Skeletal muscle tissue (tissue), 4 donors: ENCODE data around the gene GFER. TPM values are rescaled to one million over a fixed set of nuclear protein-coding genes. Genes with fewer than 3 reads are reported as not detected.

Experiments used
- H3K27ac ChIP-seq: one replicate; pipeline ENCODE4 v1.7.0; 2013; ENCODE audit warnings: mild to moderate bottlenecking, low read depth, low read length, inconsistent platforms
- H3K27me3 ChIP-seq, 3 donors: one replicate each; pipeline ENCODE4 v1.7.0; 2013; ENCODE audit warnings: low read length in 3 of 3; ENCODE audit not compliant: control insufficient read depth in 3 of 3, insufficient read depth in 3 of 3
- H3K36me3 ChIP-seq, 3 donors: one replicate each; pipeline ENCODE4 v1.7.0; 2013; ENCODE audit warnings: low read length in 3 of 3; ENCODE audit not compliant: control insufficient read depth in 3 of 3, insufficient read depth in 3 of 3
- H3K4me1 ChIP-seq, 3 donors: one replicate each; pipeline ENCODE4 v1.7.0; 2013; ENCODE audit warnings: low read length in 3 of 3, mild to moderate bottlenecking in 3 of 3; ENCODE audit not compliant: control insufficient read depth in 3 of 3, insufficient read depth in 3 of 3
- H3K4me3 ChIP-seq, 3 donors: one replicate each; pipeline ENCODE4 v1.7.0; 2013; ENCODE audit warnings: low read length in 3 of 3
- H3K9ac ChIP-seq, 3 donors: one replicate each; pipeline ENCODE4 v1.7.0; 2013; ENCODE audit warnings: low read length in 3 of 3, mild to moderate bottlenecking in 3 of 3, moderate library complexity in 2 of 3, low read depth in 1 of 3
- H3K9me3 ChIP-seq, 3 donors: one replicate each; pipeline ENCODE4 v1.7.0; 2013; ENCODE audit warnings: low read length in 3 of 3; ENCODE audit not compliant: control insufficient read depth in 3 of 3
- total RNA-seq: library from RNA; depleted of rRNA; stranded (reverse); fragments of >200 nt; gene quantifications from one replicate; pipeline ENCODE4 v1.2.3, GENCODE V29; 2014
- donor health status: Osteomylitis.

GFER gene
- total RNA-seq, 1 donor from 2014 or later = 4.7 TPM

DNA sequence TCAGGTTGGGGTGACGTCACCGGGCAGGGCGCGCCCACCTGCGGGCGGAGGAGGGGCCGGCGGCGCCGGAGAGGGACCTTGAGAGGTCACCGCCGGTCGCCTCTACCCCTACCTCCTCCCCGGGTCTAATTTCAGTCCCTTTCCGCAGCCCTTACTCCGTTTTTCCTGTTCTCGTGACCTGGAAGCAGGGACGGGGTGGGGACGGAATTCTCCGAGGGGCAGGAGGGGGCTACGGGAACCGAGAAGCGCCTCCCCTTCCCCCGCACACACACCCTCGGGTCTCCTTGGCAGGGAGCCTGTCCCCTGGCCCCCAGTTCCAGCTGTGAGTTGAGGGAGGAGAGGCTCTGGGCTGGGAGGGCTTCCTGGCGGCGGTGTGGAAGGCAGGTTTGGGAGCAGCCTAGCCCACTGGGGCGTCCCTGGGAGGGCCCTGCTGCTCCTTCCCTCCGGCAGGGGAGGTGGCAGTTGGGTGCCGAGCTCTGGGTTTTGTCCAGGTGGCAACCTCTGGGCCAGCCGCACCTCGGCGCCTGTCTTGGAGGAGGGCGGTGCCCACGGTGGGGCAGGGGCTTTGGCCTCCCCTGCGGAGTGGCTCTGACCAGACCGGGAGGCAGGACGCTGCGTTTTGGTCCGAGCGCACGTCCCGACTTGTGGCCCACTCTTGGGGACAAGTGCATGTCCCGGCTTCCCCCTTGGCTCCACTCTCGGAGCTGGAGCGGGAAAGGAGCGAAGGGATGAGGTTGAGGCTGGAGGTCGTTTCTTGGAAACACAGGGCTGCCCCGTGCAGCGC is 6.5 kb downstream of the GFER start:
- Histone ChIP-seq H3K27me3 (peaks cover 34 to 40% (median 38%) of the 10 kb centered on the region in 3 donors), H3K27ac (no peak overlapping the region), H3K36me3 (peaks cover 14 to 18% (median 15%) of the 10 kb centered on the region in 3 donors), H3K4me1 (peaks cover 12 to 23% (median 17%) of the 10 kb centered on the region in 3 donors), H3K4me3 (peak overlapping the region in 1 of 3 donors; percentile 35), H3K9ac (no peak overlapping the region), H3K9me3 (no peaks in the 10 kb centered on the region)

DNA sequence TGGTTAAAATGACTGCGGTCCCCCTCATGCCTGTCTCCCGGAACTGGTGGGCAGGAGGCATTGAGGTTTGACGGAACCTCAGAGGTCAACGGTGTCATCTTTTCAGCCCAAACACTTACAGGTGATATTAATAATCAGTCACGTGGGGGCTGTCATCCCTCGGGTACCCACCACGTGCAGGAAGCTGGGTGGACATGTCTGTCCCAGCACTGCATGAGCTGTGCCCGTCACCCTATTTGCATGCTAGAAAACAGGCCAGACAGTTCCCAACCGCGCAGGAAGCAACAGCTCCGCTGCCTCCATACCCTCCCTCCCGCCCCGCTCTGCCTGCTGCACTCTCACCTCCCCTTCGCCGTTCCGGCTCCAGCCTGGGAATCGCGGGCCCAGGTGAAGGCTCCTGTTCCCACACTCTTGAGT is 7.2 kb downstream of the GFER start:
- no peak overlapping the region for H3K9ac ChIP-seq
- H3K9me3 ChIP-seq = no peaks in the 10 kb centered on the region
- H3K27ac ChIP-seq = no peak overlapping the region
- H3K4me1 ChIP-seq = peaks cover 12 to 21% (median 16%) of the 10 kb centered on the region in 3 donors
- peaks cover 8 to 12% (median 9%) of the 10 kb centered on the region in 3 donors for H3K36me3 ChIP-seq
- peaks cover 34 to 38% (median 35%) of the 10 kb centered on the region in 3 donors for H3K27me3 ChIP-seq
- peak overlapping the region in 1 of 3 donors; percentile 22 for H3K4me3 ChIP-seq

DNA sequence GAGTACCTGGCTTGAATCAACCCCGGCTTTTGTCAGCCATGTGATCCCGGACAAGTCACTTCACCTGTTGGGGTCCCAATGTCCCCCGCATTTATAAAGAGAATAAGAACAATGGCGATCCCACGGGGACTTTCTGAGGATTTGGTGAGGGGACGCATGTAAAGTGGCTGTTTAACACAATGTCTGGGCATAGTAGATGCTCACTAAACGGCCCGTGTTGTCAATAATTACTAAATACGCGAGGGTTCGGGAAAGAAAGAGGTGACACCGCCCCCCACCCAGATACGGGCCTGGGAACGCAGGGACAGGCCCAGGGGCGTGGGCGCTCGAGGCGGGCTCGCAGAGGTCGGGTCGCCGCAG is 7.6 kb downstream of the GFER start:
- H3K27ac ChIP-seq = no peak overlapping the region
- H3K9me3 ChIP-seq = no peaks in the 10 kb centered on the region
- H3K36me3 ChIP-seq = peaks cover 3 to 7% (median 6%) of the 10 kb centered on the region in 3 donors
- peaks cover 34 to 38% (median 34%) of the 10 kb centered on the region in 3 donors for H3K27me3 ChIP-seq
- peaks cover 12 to 21% (median 16%) of the 10 kb centered on the region in 3 donors for H3K4me1 ChIP-seq
- peak overlapping the region; percentile 30 to 67 (median 56) for H3K4me3 ChIP-seq
- peak overlapping the region in 2 of 3 donors; percentile 3 to 40 for H3K9ac ChIP-seq

DNA sequence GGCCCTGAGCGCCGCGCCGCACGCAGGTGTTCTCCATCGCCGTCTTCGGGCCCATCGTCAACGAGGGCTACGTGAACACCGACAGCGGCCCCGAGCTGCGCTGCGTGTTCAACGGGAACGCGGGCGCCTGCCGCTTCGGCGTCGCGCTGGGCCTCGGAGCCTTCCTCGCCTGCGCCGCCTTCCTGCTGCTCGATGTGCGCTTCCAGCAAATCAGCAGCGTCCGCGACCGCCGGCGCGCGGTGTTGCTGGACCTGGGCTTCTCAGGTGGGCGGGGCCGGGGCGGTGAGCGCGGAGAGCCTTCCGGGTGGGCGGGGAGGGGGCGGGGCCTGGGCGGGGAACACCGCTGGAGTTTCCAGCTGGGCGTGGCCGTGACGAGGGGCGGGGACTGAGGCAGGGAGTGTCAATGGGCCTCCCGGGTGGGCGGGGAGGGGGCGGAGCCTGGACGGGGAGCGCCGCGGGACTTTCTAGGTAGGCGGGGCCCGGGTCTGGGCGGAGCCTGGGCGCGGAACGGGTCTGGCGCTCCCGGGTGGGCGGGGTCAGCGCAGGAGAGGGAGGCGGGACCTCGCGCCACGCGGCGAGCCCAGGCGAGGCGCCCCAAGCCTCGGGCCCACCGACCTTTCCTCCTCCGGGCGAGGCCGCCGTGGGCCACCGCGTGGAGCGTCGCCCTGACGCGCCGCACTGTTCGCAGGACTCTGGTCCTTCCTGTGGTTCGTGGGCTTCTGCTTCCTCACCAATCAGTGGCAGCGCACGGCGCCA is 8.1 kb downstream of the GFER start:
- Histone ChIP-seq H3K9me3 (no peaks in the 10 kb centered on the region), H3K4me1 (peaks cover 12 to 21% (median 16%) of the 10 kb centered on the region in 3 donors), H3K9ac (peak overlapping the region in 2 of 3 donors; percentile 3 to 40), H3K36me3 (peaks cover 3 to 7% (median 5%) of the 10 kb centered on the region in 3 donors), H3K4me3 (peak overlapping the region; percentile 30 to 67 (median 56)), H3K27me3 (peaks cover 34 to 37% (median 34%) of the 10 kb centered on the region in 3 donors), H3K27ac (no peak overlapping the region)

DNA sequence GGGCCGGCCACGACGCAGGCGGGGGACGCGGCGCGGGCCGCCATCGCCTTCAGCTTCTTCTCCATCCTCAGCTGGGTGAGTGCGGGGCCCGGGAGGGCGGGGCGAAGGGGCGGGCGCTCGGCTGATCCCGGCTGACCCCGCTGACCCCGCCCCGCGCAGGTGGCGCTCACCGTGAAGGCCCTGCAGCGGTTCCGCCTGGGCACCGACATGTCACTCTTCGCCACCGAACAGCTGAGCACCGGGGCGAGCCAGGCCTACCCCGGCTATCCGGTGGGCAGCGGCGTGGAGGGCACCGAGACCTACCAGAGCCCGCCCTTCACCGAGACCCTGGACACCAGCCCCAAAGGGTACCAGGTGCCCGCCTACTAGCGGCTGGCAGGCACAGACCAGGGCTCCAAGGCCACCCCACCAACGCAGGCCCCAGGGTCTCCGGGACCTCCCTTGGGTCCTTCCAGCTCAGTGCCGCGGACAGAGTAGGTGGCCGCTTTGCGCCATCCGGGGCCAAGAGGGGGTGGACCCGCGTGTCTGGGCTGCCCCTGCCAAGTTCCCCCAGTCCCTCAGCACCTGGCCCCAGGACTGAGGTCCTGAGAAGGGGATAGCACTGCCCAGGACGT is 8.8 kb downstream of the GFER start:
- Histone ChIP-seq H3K9me3 (no peaks in the 10 kb centered on the region), H3K27ac (no peak overlapping the region), H3K9ac (no peak overlapping the region), H3K36me3 (peaks cover 5 to 9% (median 8%) of the 10 kb centered on the region in 3 donors), H3K4me1 (peaks cover 12 to 23% (median 16%) of the 10 kb centered on the region in 3 donors), H3K4me3 (no peak overlapping the region), H3K27me3 (peaks cover 34% of the 10 kb centered on the region in 3 donors)

DNA sequence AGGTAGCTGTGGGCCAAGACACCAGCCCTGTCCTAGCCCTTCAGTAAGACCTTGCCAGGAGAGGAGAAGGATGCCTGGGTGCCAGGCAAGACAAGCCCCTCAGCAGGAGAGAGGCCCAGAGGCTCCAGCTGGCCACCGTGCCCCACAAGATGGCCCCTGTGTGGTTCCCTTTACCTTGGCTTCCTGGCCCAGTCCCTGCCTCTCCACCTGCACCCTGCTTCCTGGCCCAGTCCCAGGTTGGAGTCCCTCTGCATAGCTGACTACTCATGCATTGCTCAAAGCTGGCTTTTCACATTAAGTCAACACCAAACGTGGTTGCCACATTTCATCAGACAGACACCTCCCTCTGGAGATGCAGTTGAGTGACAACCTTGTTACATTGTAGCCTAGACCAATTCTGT is 9.7 kb downstream of the GFER start:
- Histone ChIP-seq H3K9ac (no peak overlapping the region), H3K27me3 (peaks cover 26 to 27% (median 27%) of the 10 kb centered on the region in 3 donors), H3K4me1 (peaks cover 12 to 26% (median 19%) of the 10 kb centered on the region in 3 donors), H3K4me3 (no peak overlapping the region), H3K9me3 (no peaks in the 10 kb centered on the region), H3K27ac (no peak overlapping the region), H3K36me3 (peaks cover 11 to 13% (median 12%) of the 10 kb centered on the region in 3 donors)

DNA sequence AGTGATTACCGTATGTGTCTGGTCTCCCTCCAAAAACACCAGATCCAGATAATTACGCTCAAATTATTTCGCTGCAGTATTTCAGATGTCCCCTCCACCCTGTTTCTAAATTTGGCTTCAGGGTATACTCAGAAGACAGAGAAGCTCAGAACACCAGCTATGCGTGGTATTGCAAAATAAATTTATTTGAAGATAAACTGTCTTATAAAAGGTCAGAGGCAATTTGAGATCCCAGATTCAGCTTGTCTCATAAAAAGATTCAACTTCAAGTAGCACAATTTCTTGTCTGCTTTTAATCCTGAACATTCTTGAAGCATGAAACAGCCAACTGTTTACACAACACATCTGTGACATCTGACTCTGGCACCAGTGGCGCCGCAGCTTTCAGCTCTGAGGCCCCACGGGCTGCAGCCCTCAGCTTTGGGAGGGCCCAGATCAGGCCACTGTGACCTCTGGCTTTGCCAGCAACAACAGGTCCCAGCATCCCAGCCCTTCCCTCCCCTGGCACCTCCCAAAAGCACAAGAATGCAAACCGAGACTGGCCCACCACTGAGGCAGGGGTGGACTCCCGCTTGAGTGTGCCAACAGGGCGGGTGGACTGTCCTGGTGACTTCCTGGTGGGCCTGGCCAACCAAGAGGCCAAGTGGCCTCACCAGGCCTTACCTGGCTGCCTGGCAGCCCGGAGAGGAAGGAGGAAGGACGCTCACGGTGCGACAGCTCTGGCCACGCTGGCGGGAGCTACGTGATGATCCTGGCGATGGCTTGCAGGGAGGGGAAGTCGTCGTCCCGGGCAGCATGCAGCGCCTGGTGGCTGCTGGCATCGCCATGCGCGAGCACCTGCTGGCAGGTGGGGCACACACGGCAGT is 13.7 kb downstream of the GFER start:
- Histone ChIP-seq H3K4me1 (peaks cover 0 to 5% (median 5%) of the 10 kb centered on the region in 3 donors), H3K27me3 (no peaks in the 10 kb centered on the region), H3K9ac (no peak overlapping the region), H3K4me3 (no peak overlapping the region), H3K27ac (peak overlapping the region; percentile 42), H3K9me3 (no peaks in the 10 kb centered on the region), H3K36me3 (peaks cover 35 to 43% (median 42%) of the 10 kb centered on the region in 3 donors)

DNA sequence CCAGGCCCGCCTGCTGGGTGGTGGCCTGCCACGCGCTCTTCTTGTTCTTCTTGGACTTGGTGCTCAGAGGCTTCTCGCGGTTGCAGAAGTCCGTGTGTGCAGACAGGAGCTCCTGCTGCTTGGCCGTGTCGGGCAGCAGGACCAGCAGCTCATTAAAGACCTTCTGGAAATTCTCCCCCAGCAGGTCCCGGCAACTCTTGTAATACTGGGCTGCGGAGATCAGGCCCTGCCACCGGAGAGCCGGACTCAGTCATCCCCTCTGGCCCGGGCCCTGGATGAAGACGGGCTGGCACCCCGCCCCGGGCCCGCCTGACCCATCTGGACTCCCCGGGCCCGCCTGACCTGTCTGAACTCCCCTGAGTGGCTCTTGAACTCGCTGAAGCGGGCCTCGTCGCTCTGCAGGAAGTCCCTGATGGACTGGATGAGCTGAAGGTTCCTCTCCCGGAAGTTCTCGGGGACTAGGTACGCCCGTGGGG is 14.4 kb downstream of the GFER start:
- Histone ChIP-seq H3K36me3 (peaks cover 35 to 49% (median 42%) of the 10 kb centered on the region in 3 donors), H3K4me3 (no peak overlapping the region), H3K4me1 (peaks cover 3 to 10% (median 8%) of the 10 kb centered on the region in 3 donors), H3K9ac (no peak overlapping the region), H3K27ac (no peak overlapping the region), H3K9me3 (no peaks in the 10 kb centered on the region), H3K27me3 (no peaks in the 10 kb centered on the region)
